Neural progenitor cell (in vitro differentiated cells): ENCODE data around the gene FAM53B. TPM values are rescaled to one million over a fixed set of nuclear protein-coding genes. Genes with fewer than 3 reads are reported as not detected.

Source experiments
- DNase-seq: peaks from one replicate; pipeline ENCODE4 v3.0.0-alpha.2; 2016; ENCODE audit warnings: low spot score
- H2AFZ ChIP-seq: fragments of 200-600 bp; sonication (generic); replicated peaks from 2 replicates; pipeline ENCODE4 v1.6.1; 2016; ENCODE audit warnings: antibody characterized with exemption
- H3F3A ChIP-seq: fragments of 200-600 bp; sonication (generic); 2 replicates; pipeline ENCODE4 v1.6.1; 2016; ENCODE audit warnings: antibody characterized with exemption, low read depth
- H3K27ac ChIP-seq: fragments of 200-600 bp; sonication (generic); 2 replicates; pipeline ENCODE4 v1.5.1; 2016; ENCODE audit warnings: mild to moderate bottlenecking
- H3K27me3 ChIP-seq: fragments of 200-600 bp; sonication (generic); 2 replicates; pipeline ENCODE4 v1.6.1; 2016; ENCODE audit warnings: mild to moderate bottlenecking, moderate library complexity
- H3K36me3 ChIP-seq: fragments of 200-600 bp; sonication (generic); 2 replicates; pipeline ENCODE4 v1.5.1; 2016
- H3K4me1 ChIP-seq: fragments of 200-600 bp; sonication (generic); 2 replicates; pipeline ENCODE4 v1.6.1; 2016; ENCODE audit warnings: mixed run types
- H3K4me2 ChIP-seq: fragments of 200-600 bp; sonication (generic); 2 replicates; pipeline ENCODE4 v1.6.1; 2016
- H3K4me3 ChIP-seq: fragments of 200-600 bp; sonication (generic); 2 replicates; pipeline ENCODE4 v1.5.1; 2016
- H3K79me2 ChIP-seq: fragments of 200-600 bp; sonication (generic); 2 replicates; pipeline ENCODE4 v1.6.1; 2016; ENCODE audit warnings: low read depth
- H3K9ac ChIP-seq: fragments of 200-600 bp; sonication (generic); 2 replicates; pipeline ENCODE4 v1.6.1; 2016
- H3K9me3 ChIP-seq: fragments of 200-600 bp; sonication (generic); 2 replicates; pipeline ENCODE4 v1.5.1; 2016; ENCODE audit warnings: low read depth
- H4K20me1 ChIP-seq: fragments of 200-600 bp; sonication (generic); 2 replicates; pipeline ENCODE4 v1.6.1; 2016; ENCODE audit warnings: low read depth
- H3K27ac Mint-ChIP-seq: 3 replicates; pipeline ENCODE4 v1.8.0; 2021; ENCODE audit warnings: mixed read lengths
- H3K27me3 Mint-ChIP-seq: 2 replicates; pipeline ENCODE4 v1.8.0; 2022; ENCODE audit warnings: low read depth, mild to moderate bottlenecking, inconsistent platforms, moderate library complexity, mixed read lengths; ENCODE audit not compliant: insufficient read depth
- H3K36me3 Mint-ChIP-seq: 3 replicates; pipeline ENCODE4 v1.8.0; 2021; ENCODE audit warnings: mixed read lengths
- H3K4me1 Mint-ChIP-seq: 3 replicates; pipeline ENCODE4 v1.8.0; 2021; ENCODE audit warnings: mixed read lengths
- H3K4me3 Mint-ChIP-seq: 3 replicates; pipeline ENCODE4 v1.8.0; 2021; ENCODE audit warnings: mild to moderate bottlenecking, moderate library complexity, mixed read lengths
- H3K9me3 Mint-ChIP-seq: 3 replicates; pipeline ENCODE4 v1.8.0; 2020; ENCODE audit warnings: mixed read lengths
- EZH2 ChIP-seq: fragments of 200-600 bp; sonication (generic); IDR thresholded peaks from 2 replicates; pipeline ENCODE4 v1.6.1; 2017; ENCODE audit warnings: antibody characterized with exemption, mild to moderate bottlenecking, moderate library complexity
- EZH2phosphoT487 ChIP-seq: fragments of 200-600 bp; sonication (generic); IDR thresholded peaks from 2 replicates; pipeline ENCODE4 v1.6.1; 2017; ENCODE audit warnings: antibody characterized with exemption
- total RNA-seq: library from RNA; depleted of rRNA; stranded (reverse); fragments of >200 nt; gene quantifications from 2 replicates; pipeline ENCODE4 v1.2.3, GENCODE V29; 2015; ENCODE audit warnings: low replicate concordance
- TF ChIP-seq, protein P1 (sequence below): fragments of 200-600 bp; sonication (generic); IDR thresholded peaks from 2 replicates; pipeline ENCODE4 v1.5.1; 2017; ENCODE audit warnings: antibody characterized with exemption, mild to moderate bottlenecking

FAM53B gene
- total RNA-seq, 1 donor from 2014 or later: 15.3 TPM

DNA sequence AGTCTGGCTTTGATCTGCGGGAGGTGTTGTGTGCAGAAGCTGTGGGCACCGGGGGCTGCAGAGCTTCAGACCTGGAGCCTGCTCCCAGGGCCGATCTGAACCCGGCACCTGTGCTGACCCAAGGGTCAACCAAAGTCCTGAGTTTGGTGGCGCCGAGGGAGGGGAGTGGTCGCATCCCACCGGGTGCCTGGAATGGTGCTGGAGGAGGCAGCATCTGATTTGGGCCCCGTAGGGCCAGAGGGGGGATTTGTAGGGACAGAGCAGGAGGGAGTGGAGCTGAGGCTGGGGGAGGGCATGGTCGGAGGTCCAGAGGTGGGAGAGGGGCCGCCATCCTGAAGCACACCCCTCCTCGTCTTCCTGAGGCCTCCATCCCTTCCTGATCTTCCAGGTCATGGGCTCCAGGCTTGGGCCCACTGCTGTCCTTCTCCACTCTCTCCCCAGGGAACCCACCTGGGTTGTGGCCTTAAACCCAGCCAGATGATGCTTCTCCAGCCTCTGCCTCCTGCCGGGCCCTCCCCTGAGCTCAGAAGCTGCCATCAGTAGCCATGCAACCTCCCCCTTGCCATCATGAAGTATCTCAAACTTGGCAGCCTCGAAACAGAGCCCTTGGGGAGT lies 169.6 kb downstream of the FAM53B start:
- Mint-ChIP-seq H3K4me1 (no peaks in the 10 kb centered on the region), H3K9me3 (no peaks in the 10 kb centered on the region), H3K27me3 (peaks cover 9% of the 10 kb centered on the region), H3K36me3 (no peaks in the 10 kb centered on the region), H3K4me3 (no peak overlapping the region), H3K27ac (no peak overlapping the region)
- no peak for TF ChIP-seq EZH2
- TF ChIP-seq EZH2phosphoT487: no peak
- TF ChIP-seq, protein P1, sequence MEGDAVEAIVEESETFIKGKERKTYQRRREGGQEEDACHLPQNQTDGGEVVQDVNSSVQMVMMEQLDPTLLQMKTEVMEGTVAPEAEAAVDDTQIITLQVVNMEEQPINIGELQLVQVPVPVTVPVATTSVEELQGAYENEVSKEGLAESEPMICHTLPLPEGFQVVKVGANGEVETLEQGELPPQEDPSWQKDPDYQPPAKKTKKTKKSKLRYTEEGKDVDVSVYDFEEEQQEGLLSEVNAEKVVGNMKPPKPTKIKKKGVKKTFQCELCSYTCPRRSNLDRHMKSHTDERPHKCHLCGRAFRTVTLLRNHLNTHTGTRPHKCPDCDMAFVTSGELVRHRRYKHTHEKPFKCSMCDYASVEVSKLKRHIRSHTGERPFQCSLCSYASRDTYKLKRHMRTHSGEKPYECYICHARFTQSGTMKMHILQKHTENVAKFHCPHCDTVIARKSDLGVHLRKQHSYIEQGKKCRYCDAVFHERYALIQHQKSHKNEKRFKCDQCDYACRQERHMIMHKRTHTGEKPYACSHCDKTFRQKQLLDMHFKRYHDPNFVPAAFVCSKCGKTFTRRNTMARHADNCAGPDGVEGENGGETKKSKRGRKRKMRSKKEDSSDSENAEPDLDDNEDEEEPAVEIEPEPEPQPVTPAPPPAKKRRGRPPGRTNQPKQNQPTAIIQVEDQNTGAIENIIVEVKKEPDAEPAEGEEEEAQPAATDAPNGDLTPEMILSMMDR: no peak
- no peaks in the 10 kb centered on the region for H4K20me1 ChIP-seq
- no peaks in the 10 kb centered on the region for H3K79me2 ChIP-seq
- H3K9me3 ChIP-seq: no peaks in the 10 kb centered on the region
- H3K27ac ChIP-seq: no peak overlapping the region
- DNase-seq: no peak
- no peaks in the 10 kb centered on the region for H3K36me3 ChIP-seq
- H3K4me3 ChIP-seq: no peak overlapping the region
- H3K27me3 ChIP-seq: no peaks in the 10 kb centered on the region
- no peak overlapping the region for H3K4me2 ChIP-seq
- no peak overlapping the region for H2AFZ ChIP-seq
- peaks cover 2% of the 10 kb centered on the region for H3K4me1 ChIP-seq
- no peaks in the 10 kb centered on the region for H3F3A ChIP-seq
- no peak overlapping the region for H3K9ac ChIP-seq

DNA sequence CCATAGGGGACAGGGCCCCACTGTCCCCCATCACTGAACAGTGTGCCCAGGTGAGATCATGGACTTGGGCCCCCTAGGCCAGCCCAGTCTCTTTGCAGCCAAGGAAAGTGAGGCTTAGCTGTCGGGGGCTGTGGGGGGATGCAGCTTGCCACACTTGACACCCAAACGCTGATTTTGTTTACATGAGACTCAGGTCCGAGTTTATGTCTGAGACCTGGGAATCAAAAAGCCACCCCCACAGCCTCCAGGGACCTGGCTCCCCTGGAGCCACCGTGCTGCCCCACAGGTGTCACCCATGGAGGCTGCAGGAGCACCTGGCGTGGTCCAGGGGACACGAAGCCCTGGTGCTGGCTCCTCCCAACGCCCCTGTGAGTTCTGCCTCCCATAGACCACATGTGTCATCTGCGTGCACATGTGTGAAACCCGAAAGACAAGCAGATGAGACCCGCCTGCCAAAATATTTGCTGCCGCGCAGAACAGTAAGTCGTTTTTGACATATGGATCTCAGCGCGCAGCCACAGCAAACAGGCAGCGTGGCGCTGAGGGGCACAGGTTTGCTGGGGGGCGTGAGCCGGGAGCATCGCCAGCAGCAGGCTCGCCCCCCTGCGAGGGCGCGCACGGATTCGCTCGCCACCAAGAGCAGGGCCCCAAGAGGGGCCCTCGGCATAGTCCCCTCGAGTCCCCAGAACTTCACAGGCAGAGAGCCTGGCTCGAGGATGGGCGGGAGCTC lies 170.3 kb downstream of the FAM53B start:
- Histone ChIP-seq H3K27me3 (no peaks in the 10 kb centered on the region), H3K36me3 (no peaks in the 10 kb centered on the region), H3K9ac (no peak overlapping the region), H3K9me3 (no peaks in the 10 kb centered on the region), H3K4me2 (no peak overlapping the region), H3K4me3 (no peak overlapping the region), H3K4me1 (peaks cover 7% of the 10 kb centered on the region), H2AFZ (no peak overlapping the region), H4K20me1 (no peaks in the 10 kb centered on the region), H3K79me2 (no peaks in the 10 kb centered on the region), H3F3A (no peaks in the 10 kb centered on the region), H3K27ac (no peak overlapping the region)
- Mint-ChIP-seq H3K27ac (no peak overlapping the region), H3K27me3 (peaks cover 9% of the 10 kb centered on the region), H3K36me3 (no peaks in the 10 kb centered on the region), H3K4me1 (peaks cover 5% of the 10 kb centered on the region), H3K9me3 (no peaks in the 10 kb centered on the region), H3K4me3 (no peak overlapping the region)
- TF ChIP-seq, protein P1: no peak
- TF ChIP-seq EZH2phosphoT487 (no peak), EZH2 (no peak)
- no peak for DNase-seq

DNA sequence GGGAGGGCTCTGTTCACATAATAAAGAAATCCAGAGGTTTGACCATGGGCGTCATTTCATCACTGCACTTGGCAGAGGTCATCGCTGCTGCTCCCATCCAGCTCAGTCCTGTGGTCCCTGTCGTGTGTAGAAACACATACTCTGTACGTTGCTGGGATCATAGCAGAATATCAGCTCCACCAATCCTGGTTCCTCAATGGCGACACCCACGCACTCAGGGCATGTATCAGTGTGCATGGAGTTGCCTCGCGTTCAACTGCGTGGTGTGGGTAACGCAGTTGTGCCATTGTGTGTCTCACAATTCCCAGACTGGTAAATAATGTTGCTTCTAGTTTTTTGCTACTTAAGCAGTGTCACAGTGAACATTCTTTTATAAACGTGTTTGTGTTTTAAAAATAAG lies 171.4 kb downstream of the FAM53B start:
- Mint-ChIP-seq H3K4me3 (no peak overlapping the region), H3K36me3 (no peaks in the 10 kb centered on the region), H3K9me3 (no peaks in the 10 kb centered on the region), H3K27ac (no peak overlapping the region), H3K27me3 (peaks cover 5% of the 10 kb centered on the region), H3K4me1 (peaks cover 12% of the 10 kb centered on the region)
- Histone ChIP-seq H3K9me3 (no peaks in the 10 kb centered on the region), H3K4me2 (no peak overlapping the region), H3K79me2 (no peaks in the 10 kb centered on the region), H4K20me1 (no peaks in the 10 kb centered on the region), H3F3A (no peaks in the 10 kb centered on the region), H3K4me3 (no peak overlapping the region), H3K27me3 (no peaks in the 10 kb centered on the region), H3K9ac (no peak overlapping the region), H3K36me3 (no peaks in the 10 kb centered on the region), H2AFZ (no peak overlapping the region), H3K27ac (no peak overlapping the region), H3K4me1 (peaks cover 10% of the 10 kb centered on the region)
- no peak for DNase-seq
- TF ChIP-seq EZH2 (no peak), EZH2phosphoT487 (no peak)
- TF ChIP-seq, protein P1: no peak
